HCT116 (cell line): Measurements from ENCODE around the gene ZRANB1. TPM values are rescaled to one million over a fixed set of nuclear protein-coding genes. Genes with fewer than 3 reads are reported as not detected.

Experiments used
- ATAC-seq: fragments of 200-7000 bp; cut with Tn5 transposase; 2 replicates; pipeline ENCODE4 v1.9.1; 2020; ENCODE audit warnings: mild to moderate bottlenecking, moderate library complexity
- BruUV-seq: library from RNA; stranded (reverse); fragments of 400-500 nt; replicated peaks from 2 replicates; lab custom pipeline; 2021; lab: Mats Ljungman, UMichigan
- CTCF ChIA-PET: fragments of 300-600 bp; sonication (Branson Sonifier 250); formaldehyde crosslinking; loops from one replicate; lab custom pipeline; 2021; ENCODE audit warnings: antibody characterized with exemption; lab: Charles Lee
- POLR2A ChIA-PET: fragments of 300-600, 350-600 bp; sonication (Branson Sonifier 250); formaldehyde crosslinking; loops from one replicate; lab custom pipeline; 2021; ENCODE audit warnings: antibody characterized with exemption; lab: Charles Lee
- RAD21 ChIA-PET, 2 experiments: fragments of 300-600 bp; sonication (Branson Sonifier 250); formaldehyde crosslinking; loops; one replicate each; lab custom pipeline; 2023; ENCODE audit warnings: low total read pairs in 2 of 2; ENCODE audit not compliant: uncharacterized antibody in 2 of 2, unreplicated experiment in 2 of 2, low non-redundant PET in 1 of 2; lab: Charles Lee
- DNase-seq: peaks from one replicate; pipeline ENCODE4 v3.0.0-alpha.2; 2010; ENCODE audit warnings: low read depth, low spot score
- H2AFZ ChIP-seq: fragments of 200-600 bp; shearing (Covaris generic), sonication (generic); 2 replicates; pipeline ENCODE4 v1.6.1; 2017; ENCODE audit warnings: low read depth, mixed run types, mixed read lengths, antibody characterized with exemption, low read length; ENCODE audit not compliant: poor library complexity, severe bottlenecking
- H3K27ac ChIP-seq: 2 replicates; pipeline ENCODE4 v1.5.1; 2012; ENCODE audit warnings: low read depth, low read length
- H3K27me3 ChIP-seq: fragments of 200-600 bp; sonication (generic); 2 replicates; pipeline ENCODE4 v1.6.1; 2016; ENCODE audit warnings: mixed run types, low read length, mixed read lengths; ENCODE audit not compliant: insufficient read depth
- H3K36me3 ChIP-seq, 2 experiments: fragments of 200-500 bp in 1 of 2; fragments of 200-600 bp in 1 of 2; sonication (Bioruptor generic) in 1 of 2; sonication (generic) in 1 of 2; 2 replicates each; pipeline versions ENCODE4 v1.5.1 to v1.6.1; 2014 to 2016; ENCODE audit warnings: low read length in 2 of 2, inconsistent platforms in 1 of 2, mixed read lengths in 1 of 2, mixed run types in 1 of 2; ENCODE audit not compliant: insufficient read depth in 2 of 2, control insufficient read depth in 1 of 2
- H3K4me1 ChIP-seq, 2 experiments: fragments of 200-600 bp in 1 of 2; sonication (generic) in 1 of 2; 2 replicates each; pipeline versions ENCODE4 v1.5.1 to v1.6.1; 2012 to 2017; ENCODE audit warnings: low read length in 2 of 2, inconsistent platforms in 1 of 2, mild to moderate bottlenecking in 1 of 2, mixed read lengths in 1 of 2, mixed run types in 1 of 2, moderate library complexity in 1 of 2; ENCODE audit not compliant: insufficient read depth in 2 of 2, control insufficient read depth in 1 of 2
- H3K4me2 ChIP-seq: fragments of 200-600 bp; sonication (generic); 2 replicates; pipeline ENCODE4 v1.6.1; 2017; ENCODE audit warnings: mixed run types, low read length, mixed read lengths
- H3K4me3 ChIP-seq, 2 experiments: fragments of 200-600 bp in 1 of 2; sonication (generic) in 1 of 2; replicated peaks in 1 of 2; 2 replicates each; pipeline ENCODE4 v1.5.1; 2011 to 2016; ENCODE audit warnings: low read length in 2 of 2, control low read depth in 1 of 2, low read depth in 1 of 2, mild to moderate bottlenecking in 1 of 2, mixed read lengths in 1 of 2, mixed run types in 1 of 2
- H3K79me2 ChIP-seq: fragments of 200-600 bp; sonication (generic); 2 replicates; pipeline ENCODE4 v1.6.1; 2017; ENCODE audit warnings: mild to moderate bottlenecking, mixed run types, low read length, moderate library complexity, mixed read lengths; ENCODE audit not compliant: insufficient read depth
- H3K9ac ChIP-seq: fragments of 200-600 bp; sonication (generic); 2 replicates; pipeline ENCODE4 v1.6.1; 2016; ENCODE audit warnings: low read length, mixed read lengths
- H3K9me2 ChIP-seq: fragments of 200-600 bp; sonication (generic), shearing (Covaris generic); 2 replicates; pipeline ENCODE4 v1.6.1; 2017; ENCODE audit warnings: mixed run types, mild to moderate bottlenecking, moderate library complexity; ENCODE audit not compliant: insufficient read depth
- H3K9me3 ChIP-seq, 2 experiments: fragments of 200-500 bp in 1 of 2; fragments of 200-600 bp in 1 of 2; sonication (Bioruptor generic) in 1 of 2; sonication (generic) in 1 of 2; 2 replicates each; pipeline ENCODE4 v1.6.1; 2014 to 2017; ENCODE audit warnings: low read length in 2 of 2, mixed read lengths in 2 of 2, inconsistent platforms in 1 of 2, low read depth in 1 of 2, mild to moderate bottlenecking in 1 of 2, mixed run types in 1 of 2, moderate library complexity in 1 of 2; ENCODE audit not compliant: control insufficient read depth in 1 of 2, insufficient read depth in 1 of 2
- H4K20me1 ChIP-seq: fragments of 200-600 bp; sonication (generic), shearing (Covaris generic); 2 replicates; pipeline ENCODE4 v1.6.1; 2017; ENCODE audit warnings: mixed run types, mild to moderate bottlenecking, moderate library complexity; ENCODE audit not compliant: insufficient read depth
- CEBPB ChIP-seq: IDR thresholded peaks from 2 replicates; pipeline ENCODE4 v1.6.1; 2012; ENCODE audit warnings: low read depth
- CTCF ChIP-seq, 3 experiments: fragments of 200-600 bp in 1 of 3; sonication (generic) in 1 of 3; IDR thresholded peaks in 2 of 3; conservative IDR thresholded peaks in 1 of 3; 2 replicates each; pipeline ENCODE4 v1.5.1; 2012 to 2017; ENCODE audit warnings: low read depth in 2 of 3, low read length in 2 of 3, antibody characterized with exemption in 1 of 3, borderline replicate concordance in 1 of 3, control low read depth in 1 of 3, mild to moderate bottlenecking in 1 of 3, mixed read lengths in 1 of 3, mixed run types in 1 of 3, moderate library complexity in 1 of 3; ENCODE audit not compliant: insufficient read depth in 1 of 3
- EGR1 ChIP-seq: IDR thresholded peaks from 2 replicates; pipeline ENCODE4 v1.6.1; 2012; ENCODE audit warnings: low read depth
- EZH2phosphoT487 ChIP-seq: fragments of 200-600 bp; IDR thresholded peaks from 2 replicates; pipeline ENCODE4 v1.6.1; 2018; ENCODE audit warnings: antibody characterized with exemption, borderline replicate concordance
- FOSL1 ChIP-seq: IDR thresholded peaks from 2 replicates; pipeline ENCODE4 v1.6.1; 2012; ENCODE audit warnings: low read depth
- MAX ChIP-seq: IDR thresholded peaks from 2 replicates; pipeline ENCODE4 v1.6.1; 2012
- POLR2AphosphoS5 ChIP-seq: IDR thresholded peaks from 2 replicates; pipeline ENCODE4 v1.6.1; 2011; ENCODE audit warnings: mild to moderate bottlenecking, low read depth, low read length, moderate library complexity
- RAD21 ChIP-seq: IDR thresholded peaks from 2 replicates; pipeline ENCODE4 v1.6.1; 2012; ENCODE audit warnings: low read depth, mild to moderate bottlenecking
- SIN3A ChIP-seq: IDR thresholded peaks from 2 replicates; pipeline ENCODE4 v1.6.1; 2012; ENCODE audit warnings: low read depth
- TCF7L2 ChIP-seq: IDR thresholded peaks from 2 replicates; pipeline ENCODE4 v1.7.0; 2011; ENCODE audit warnings: borderline replicate concordance, inconsistent platforms; ENCODE audit not compliant: insufficient read depth, insufficient read length; ENCODE audit errors: extremely low read depth
- YY1 ChIP-seq: IDR thresholded peaks from 2 replicates; pipeline ENCODE4 v1.6.1; 2011; ENCODE audit warnings: low read length, low read depth, moderate library complexity, mild to moderate bottlenecking; ENCODE audit not compliant: insufficient replicate concordance; ENCODE audit errors: extremely low read depth
- ZFX ChIP-seq: fragments of 450-650 bp; IDR thresholded peaks from 2 replicates; pipeline ENCODE4 v1.6.1; 2017
- ZNF274 ChIP-seq: fragments of 200-500 bp; sonication (Bioruptor generic); IDR thresholded peaks from 2 replicates; pipeline ENCODE4 v1.6.1; 2014; ENCODE audit warnings: mild to moderate bottlenecking, low read depth, low read length, inconsistent platforms
- intact Hi-C: fragments of 100-400 bp; cut with micrococcal nuclease; formaldehyde crosslinking; loops from 2 replicates; pipeline ENCODE4 v1.10.0; 2022
- total RNA-seq: library from RNA; stranded (reverse); gene quantifications from one replicate; pipeline ENCODE4 v1.2.1, GENCODE V29; 2021; ENCODE audit not compliant: unreplicated experiment
- TF ChIP-seq, protein P1 (sequence below): IDR thresholded peaks from 2 replicates; pipeline ENCODE4 v1.6.1; 2012; ENCODE audit warnings: low read depth

ZRANB1 gene
- total RNA-seq, 1 experiment from 2014 or later = 23.9 TPM

DNA sequence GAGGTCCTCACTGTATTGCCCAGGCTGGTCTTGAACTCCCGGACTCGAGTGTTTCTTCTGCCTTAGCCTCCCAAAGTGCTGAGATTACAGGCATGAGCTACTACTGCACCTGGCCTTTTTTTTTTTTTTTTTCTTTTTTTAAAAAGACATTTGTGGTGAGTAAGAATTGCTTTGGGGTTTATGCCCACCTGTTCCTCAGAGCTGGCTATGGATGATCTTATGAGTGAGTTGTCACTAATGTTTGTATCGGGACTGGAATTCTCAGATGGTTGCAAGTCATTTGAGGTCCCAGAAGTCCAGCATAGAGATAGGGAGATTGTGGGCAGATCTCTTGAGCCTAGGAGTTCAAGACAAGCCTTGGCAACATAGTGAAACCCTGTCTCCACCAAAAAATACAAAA lies 35.2 kb downstream of the ZRANB1 start:
- Histone ChIP-seq H3K27me3 (no peaks in the 10 kb centered on the region), H3K27ac (no peak overlapping the region), H3K4me1 (no peaks in the 10 kb centered on the region), H3K36me3 (peaks cover 13 to 23% of the 10 kb centered on the region in 2 experiments; a peak in 2 of 4 replicates), H3K4me2 (no peak overlapping the region), H3K9ac (no peak overlapping the region), H3K9me2 (no peaks in the 10 kb centered on the region), H3K9me3 (no peaks in the 10 kb centered on the region), H2AFZ (no peak overlapping the region), H3K79me2 (peaks cover 49% of the 10 kb centered on the region), H4K20me1 (0 out of 2 replicates have a peak, but pooled peaks cover 16% of the 10 kb centered on the region), H3K4me3 (no peak overlapping the region)
- POLR2A ChIA-PET = interaction anchor here (0.6 to 1.5 kb wide), 2 partner anchors 16 to 185 kb away, joined by 3 read pairs; no protein-coding TSS in a partner anchor
- intact Hi-C loops = no loop called here
- DNase-seq (no peak), ATAC-seq (no peak)
- CTCF ChIA-PET = interaction anchor here (0.9 kb wide), 1 partner anchor 15 kb away, joined by 3 read pairs; no protein-coding TSS in a partner anchor
- TF ChIP-seq, protein P1, sequence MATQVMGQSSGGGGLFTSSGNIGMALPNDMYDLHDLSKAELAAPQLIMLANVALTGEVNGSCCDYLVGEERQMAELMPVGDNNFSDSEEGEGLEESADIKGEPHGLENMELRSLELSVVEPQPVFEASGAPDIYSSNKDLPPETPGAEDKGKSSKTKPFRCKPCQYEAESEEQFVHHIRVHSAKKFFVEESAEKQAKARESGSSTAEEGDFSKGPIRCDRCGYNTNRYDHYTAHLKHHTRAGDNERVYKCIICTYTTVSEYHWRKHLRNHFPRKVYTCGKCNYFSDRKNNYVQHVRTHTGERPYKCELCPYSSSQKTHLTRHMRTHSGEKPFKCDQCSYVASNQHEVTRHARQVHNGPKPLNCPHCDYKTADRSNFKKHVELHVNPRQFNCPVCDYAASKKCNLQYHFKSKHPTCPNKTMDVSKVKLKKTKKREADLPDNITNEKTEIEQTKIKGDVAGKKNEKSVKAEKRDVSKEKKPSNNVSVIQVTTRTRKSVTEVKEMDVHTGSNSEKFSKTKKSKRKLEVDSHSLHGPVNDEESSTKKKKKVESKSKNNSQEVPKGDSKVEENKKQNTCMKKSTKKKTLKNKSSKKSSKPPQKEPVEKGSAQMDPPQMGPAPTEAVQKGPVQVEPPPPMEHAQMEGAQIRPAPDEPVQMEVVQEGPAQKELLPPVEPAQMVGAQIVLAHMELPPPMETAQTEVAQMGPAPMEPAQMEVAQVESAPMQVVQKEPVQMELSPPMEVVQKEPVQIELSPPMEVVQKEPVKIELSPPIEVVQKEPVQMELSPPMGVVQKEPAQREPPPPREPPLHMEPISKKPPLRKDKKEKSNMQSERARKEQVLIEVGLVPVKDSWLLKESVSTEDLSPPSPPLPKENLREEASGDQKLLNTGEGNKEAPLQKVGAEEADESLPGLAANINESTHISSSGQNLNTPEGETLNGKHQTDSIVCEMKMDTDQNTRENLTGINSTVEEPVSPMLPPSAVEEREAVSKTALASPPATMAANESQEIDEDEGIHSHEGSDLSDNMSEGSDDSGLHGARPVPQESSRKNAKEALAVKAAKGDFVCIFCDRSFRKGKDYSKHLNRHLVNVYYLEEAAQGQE = no peak
- TF ChIP-seq EZH2phosphoT487 (no peak), MAX (no peak), YY1 (no peak), EGR1 (no peak), FOSL1 (no peak), RAD21 (no peak), POLR2AphosphoS5 (no peak), TCF7L2 (no peak), CTCF (IDR thresholded peaks at IDR 0.05 in 2 of 3, conservative IDR thresholded peaks at IDR 0.05 in 1 of 3; ENCODE audit: borderline replicate concordance in 1 of 3, insufficient read depth in 1 of 3, low read depth in 2 of 3, low read length in 2 of 3) (no peak), CEBPB (no peak), ZNF274 (no peak), ZFX (no peak), SIN3A (no peak)
- RAD21 ChIA-PET = no interaction called here
- no TSS peak for BruUV-seq
